Posterior vena cava (tissue), 2 donors: ENCODE data around the gene DCUN1D5. TPM values are rescaled to one million over a fixed set of nuclear protein-coding genes. Genes with fewer than 3 reads are reported as not detected.

Experiments used
- DNase-seq: peaks from one replicate; pipeline ENCODE4 v3.0.0-alpha.2; 2020; ENCODE audit warnings: low spot score
- intact Hi-C, 2 donors: fragments of 100-400 bp; cut with DNase I; formaldehyde crosslinking; loops; one replicate each; pipeline versions ENCODE4 v1.14.1 to v1.14.2; 2022 to 2023
- long read RNA-seq, 2 donors: library from polyadenylated mRNA; unstranded; transcript quantifications; one replicate each; pipeline ENCODE4 v2.0.0, GENCODE V29; 2020 to 2021
- total RNA-seq, 2 donors: library from RNA; stranded (reverse); fragmentation: NEBNext Ultra II Directional; extraction: Animal tissue kit (Norgen Biotek cat#: 25700); gene quantifications; one replicate each; pipeline ENCODE4 v1.2.1, GENCODE V29; 2021
- donor health status: DM: yes; HTN: yes; CAD: no.
- donor health status: DM: yes; HTN: yes; CAD: no.

Gene DCUN1D5
- total RNA-seq = 10 to 100 TPM; 19.7 to 26.4 TPM
- long read RNA-seq, donor 1, transcript DCUN1D5-201 (8 exons, 1,337 nt) = major isoform, 9 of 13 reads
- long read RNA-seq, donor 1, partial matches to known transcripts = 0 of 13 reads
- long read RNA-seq, donor 1, other reads (novel, unspliced or antisense) = 4 of 13 reads
- long read RNA-seq, donor 2, transcript DCUN1D5-201 (8 exons, 1,337 nt) = major isoform, 49 of 60 reads
- long read RNA-seq, donor 2, partial matches to known transcripts = 2 of 60 reads
- long read RNA-seq, donor 2, other reads (novel, unspliced or antisense) = 4 of 60 reads

DNA sequence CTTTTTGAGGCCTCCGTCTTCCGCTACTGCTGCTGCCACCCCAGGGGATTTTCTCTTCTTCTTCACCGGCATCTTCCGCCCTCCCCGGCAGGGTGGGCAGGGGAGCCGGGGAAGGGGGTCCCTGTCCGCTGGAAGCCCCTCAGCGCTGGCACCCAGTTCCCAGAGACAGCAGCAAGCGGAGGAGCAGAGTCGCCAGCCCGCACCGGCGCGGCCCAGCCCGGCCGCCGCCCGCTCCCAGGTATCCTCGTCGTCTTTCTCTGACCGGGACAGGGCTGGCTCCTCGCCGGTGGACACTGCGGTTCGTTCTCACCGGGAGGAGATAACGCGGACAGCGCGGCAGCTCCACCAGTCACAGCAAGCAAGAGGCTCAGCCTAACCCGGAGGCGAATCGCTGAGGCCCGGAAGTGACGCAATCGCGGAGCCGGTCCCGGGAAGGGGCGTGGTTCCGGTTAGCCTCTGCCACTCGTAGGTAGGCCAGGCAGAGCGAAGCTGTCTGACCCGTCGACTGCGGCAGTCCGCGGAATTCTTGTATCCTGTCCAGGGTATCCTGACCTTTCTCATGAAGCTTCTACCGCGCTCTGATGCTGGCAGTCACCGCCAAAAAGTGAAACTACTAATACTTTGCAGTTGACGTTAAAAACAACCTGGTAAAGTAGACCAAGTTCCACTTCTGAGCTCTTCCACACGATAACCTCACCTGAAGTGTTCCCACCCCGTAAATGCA lies at the start of gene DCUN1D5:
Gene DCUN1D5, minus strand, starts transcription at position 360 of the 724 bp plus-strand sequence. Its CDS starts 288 bp downstream, at position 72.
- intact Hi-C loops = no loop called here
- peak; percentile 99 for DNase-seq

- no peak for DNase-seq
- intact Hi-C loops = no loop called here
Observed at GRCh38 chr11:103125462-103125861, 33.5 kb upstream of the DCUN1D5 start.

DNA sequence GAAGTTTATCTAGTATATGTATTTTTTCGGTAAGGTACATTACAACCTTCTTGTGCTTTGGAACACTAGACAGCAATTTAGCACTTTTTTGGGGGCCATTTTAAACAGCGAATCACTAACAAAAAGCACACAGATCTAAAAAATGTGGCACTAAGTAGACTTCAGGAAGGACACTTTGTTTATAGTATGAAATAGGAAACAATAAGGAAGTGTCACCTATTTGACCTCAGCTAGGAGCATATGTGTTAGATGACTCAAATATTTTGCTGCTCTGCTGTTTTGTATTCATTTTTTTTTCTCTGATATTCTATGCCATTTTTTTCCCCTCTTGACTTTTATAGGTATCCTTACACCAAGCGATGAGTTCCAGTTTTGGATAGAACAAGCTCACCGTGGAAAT lies 22.9 kb upstream of the DCUN1D5 start:
- intact Hi-C loops = no loop called here
- no peak for DNase-seq

DNA sequence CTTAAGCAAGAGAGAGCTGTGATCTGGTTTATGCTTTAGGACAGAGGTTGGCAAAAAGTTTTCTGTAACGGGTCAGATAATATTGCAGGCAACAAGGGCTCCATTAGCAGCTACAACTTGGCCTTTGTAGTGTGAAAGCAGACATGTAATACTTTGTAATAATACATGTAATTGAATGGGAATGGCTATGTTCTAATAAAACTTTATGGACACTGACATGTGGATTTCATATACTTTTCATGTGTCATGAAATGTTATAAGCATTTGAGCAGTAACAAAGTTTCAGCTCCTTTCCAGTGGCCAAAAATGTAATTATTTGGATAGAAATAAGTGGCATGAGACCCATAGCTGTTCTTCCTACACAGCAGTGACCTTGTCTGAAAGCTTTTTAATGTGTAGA lies 20.4 kb upstream of the DCUN1D5 start:
- intact Hi-C loops = no loop called here
- DNase-seq = no peak

DNA sequence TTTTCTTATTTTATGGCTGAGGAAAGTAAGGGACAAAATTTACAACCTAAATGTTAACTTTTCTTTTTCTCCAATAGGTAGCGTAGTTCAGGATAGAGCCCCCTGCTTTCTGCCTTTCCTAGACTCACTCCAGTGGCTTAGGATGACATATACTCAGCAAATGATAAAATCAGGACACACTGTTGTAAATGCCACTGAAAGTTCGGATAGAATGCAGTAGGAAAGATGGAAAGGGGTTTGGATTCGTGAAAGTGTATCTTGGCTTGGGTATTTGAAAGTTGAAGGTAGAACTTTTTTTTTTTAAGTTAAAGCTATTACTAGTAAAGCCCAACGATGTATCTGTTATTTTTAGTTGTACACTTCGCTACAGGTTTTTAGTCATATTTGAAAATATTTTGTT lies 19.4 kb upstream of the DCUN1D5 start:
- no peak for DNase-seq
- intact Hi-C loops = no loop called here

GRCh38 chr11:103110391-103110790 lies 18.4 kb upstream of the DCUN1D5 start:
- DNase-seq = no peak
- intact Hi-C loops = no loop called here

GRCh38 chr11:103109818-103110388 lies 17.9 kb upstream of the DCUN1D5 start:
- DNase-seq = peak; percentile 71
- intact Hi-C loops = no loop called here

GRCh38 chr11:103108933-103109817 lies 17.2 kb upstream of the DCUN1D5 start, which contains the start of gene DYNC2H1:
Gene DYNC2H1, plus strand, starts transcription at chr11:103109426. Its CDS starts 149 bp downstream, at chr11:103109575.
- intact Hi-C loops = no loop called here
- peak; percentile 96 for DNase-seq

DNA sequence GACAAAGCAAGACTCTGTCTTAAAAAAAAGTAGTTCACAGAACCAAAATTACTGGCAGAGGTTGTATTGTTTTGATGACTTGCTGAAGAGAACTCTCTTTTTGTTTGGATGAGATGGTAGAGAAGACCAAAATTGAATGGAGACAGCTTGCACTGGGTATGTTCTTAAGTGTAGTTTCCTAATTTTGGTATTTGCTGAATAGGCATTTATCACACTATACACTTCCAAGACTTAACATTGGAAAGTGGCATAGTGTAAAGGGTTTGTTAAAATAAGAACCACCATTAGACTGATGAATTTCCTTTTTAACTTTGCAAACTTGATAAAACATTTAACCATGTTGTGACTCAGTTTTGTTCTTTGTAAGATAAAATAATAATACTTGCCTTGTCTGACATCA lies 5.3 kb upstream of the DCUN1D5 start:
- intact Hi-C loops = no loop called here
- no peak for DNase-seq

GRCh38 chr11:103091064-103091800 lies 728 bp downstream of the DCUN1D5 start:
- peak; percentile 81 for DNase-seq

DNA sequence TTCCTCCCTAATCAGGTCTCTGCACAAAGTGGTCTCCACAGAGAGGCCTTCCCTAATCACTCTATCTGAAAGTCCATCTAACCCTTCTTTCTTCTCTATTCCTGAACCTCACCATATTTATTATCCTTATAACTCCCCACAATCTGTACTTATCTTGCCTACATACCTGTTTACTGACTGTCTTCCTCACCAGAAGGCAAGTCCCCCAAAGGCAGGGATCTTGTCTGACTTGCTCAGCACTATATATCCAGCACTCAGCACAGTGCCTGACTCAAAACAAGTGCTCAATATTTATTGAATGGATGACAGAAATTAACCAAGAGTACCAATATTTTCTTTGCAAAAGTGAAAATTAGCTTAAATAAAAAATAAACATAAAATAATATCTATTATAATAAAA lies 5.5 kb downstream of the DCUN1D5 start:
- DNase-seq = no peak
- intact Hi-C loops = no loop called here

More at GRCh38 chr11:103091064-103091800, 728 bp downstream of the DCUN1D5 start:
- intact Hi-C loops = no loop called here

DNA sequence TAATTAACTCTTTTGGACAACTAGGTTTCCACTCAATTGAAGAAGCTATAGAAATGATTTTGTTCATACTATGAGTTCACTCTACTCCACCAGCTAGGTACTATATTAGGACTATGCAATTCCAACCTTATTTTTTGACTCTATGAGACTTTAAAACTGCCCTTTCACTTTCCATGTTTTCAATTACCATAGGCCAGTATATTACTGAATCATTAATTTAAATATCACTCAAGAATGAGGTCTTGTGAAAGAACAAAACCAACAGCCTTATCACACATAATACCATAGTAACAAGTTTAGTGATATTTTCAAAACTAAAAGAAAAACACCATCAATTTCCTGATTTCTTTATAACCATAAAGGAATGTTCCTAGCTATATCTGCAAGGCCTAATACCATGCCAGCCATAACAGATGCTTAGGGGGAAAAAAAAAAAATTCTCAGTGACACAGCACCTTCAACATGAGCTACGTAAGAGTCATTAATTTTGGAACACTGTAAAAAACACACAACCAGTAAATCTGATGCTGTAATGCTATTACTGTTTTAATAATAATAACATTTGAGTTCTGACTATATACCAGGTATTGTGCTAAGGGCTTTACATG lies 6.1 kb downstream of the DCUN1D5 start:
- intact Hi-C loops = no loop called here
- no peak for DNase-seq

DNA sequence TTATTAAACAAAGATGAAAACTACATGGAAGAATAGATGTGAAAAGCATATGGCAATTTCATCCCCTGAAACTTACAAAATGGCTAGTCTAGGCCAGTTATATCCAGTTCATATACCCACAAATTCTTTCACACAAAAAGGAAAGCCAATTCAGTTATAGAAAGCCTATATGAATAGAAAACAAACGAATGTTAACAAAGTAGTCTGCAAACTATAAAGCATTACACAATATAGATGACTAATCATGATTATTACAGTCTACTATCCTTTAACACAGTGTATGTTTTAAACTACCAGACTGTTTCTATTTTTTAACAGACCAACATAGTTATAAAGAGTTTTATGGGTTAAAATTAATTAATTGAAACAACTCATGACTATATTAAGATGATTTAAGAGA lies 12.1 kb downstream of the DCUN1D5 start:
- DNase-seq = no peak
- intact Hi-C loops = no loop called here

DNA sequence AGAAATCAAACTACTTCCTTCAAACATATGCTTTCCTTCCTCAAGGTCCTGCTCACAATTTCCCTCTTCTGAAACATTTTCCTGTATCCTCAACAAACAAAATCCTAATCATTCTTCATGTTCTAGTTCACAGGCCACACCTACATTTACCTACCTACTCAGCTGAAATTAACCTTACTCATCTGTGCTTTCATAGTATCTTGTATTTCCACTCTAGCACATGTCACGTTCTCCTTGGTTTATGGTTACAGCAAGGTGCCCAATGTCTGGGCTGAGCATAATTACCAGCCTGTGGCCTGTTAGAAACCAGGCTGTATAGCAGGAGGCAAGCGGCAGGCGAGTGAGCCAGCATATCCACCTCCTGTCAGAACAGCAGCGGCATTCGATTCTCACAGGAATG lies 13.2 kb downstream of the DCUN1D5 start:
- no peak for DNase-seq
- intact Hi-C loops = no loop called here

DNA sequence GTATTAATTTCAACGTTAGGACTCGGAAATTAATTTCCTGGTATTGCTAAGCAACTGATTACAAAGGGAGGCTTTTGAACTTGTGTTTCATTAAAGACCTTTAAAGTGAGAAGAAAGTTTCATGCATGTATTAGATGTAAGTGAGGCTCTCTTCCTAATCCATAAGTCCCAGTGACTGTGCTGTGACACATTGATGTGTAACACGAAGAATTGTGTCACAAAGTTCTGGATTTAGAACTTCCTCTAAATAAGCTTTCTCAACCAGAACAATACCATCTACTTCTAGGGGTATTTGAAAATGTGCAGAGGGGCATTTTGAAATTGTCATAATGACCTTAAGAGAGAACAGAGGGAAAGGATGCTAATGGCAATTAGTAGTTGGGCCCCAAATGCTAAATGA lies 14.4 kb downstream of the DCUN1D5 start:
- intact Hi-C loops = no loop called here
- no peak for DNase-seq

DNA sequence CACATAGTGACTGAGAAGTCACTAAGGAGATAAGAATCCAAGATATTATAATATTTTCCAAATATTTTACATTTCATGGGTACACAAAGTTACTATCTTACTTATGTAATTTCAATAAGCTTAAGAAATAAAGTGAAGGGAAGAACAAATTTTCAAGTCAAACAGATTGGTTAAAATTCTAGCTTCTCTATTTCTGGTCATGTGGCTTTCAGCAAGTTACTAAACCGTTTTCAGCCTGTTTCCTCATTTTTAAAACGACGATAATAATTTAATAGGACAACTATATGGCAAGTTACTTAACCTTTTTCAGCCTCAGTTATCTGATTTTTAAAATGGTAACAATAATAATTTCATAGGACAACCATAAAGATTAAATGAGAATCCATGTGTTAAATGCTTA lies 15.6 kb downstream of the DCUN1D5 start:
- intact Hi-C loops = no loop called here
- DNase-seq = no peak

GRCh38 chr11:103071008-103071407 lies 21.0 kb downstream of the DCUN1D5 start:
- intact Hi-C loops = no loop called here
- no peak for DNase-seq

GRCh38 chr11:103070142-103070541 lies 21.8 kb downstream of the DCUN1D5 start:
- DNase-seq = no peak
- intact Hi-C loops = no loop called here

- no peak for DNase-seq
- intact Hi-C loops = no loop called here
Observed at GRCh38 chr11:103069367-103069766, 22.6 kb downstream of the DCUN1D5 start.
